ENCODE results near the gene NCDN.
A peak's percentile ranks its signal among the peaks of the same experiment; 100 is the strongest.
"Not testable (repeated sequence)": the region's sequence is repeated elsewhere in the genome, so short reads cannot be mapped to it uniquely, and the experiment has no call there.

Gene NCDN

DNA sequence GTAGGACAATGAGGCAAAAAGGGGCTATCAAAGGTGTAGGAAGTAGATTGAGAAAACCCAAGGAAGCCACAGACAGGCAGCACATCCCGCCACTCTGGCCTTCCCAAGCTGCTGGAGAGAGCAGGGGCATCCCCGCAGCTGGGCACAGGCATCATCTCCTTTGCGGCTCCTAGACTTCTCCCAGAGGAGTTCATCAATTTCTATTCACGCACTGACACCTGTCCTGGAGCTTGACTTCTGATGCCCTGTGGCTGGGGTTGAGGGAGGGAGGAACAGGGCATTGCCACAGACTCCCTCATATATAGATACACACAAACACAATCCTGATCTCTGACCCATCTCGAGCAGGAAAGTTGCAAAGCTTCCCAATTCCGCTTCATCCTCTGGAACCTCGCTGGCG is 13.7 kb downstream of the NCDN start:
- DNase-seq (ENCODE audit: low spot score): no peak

DNA sequence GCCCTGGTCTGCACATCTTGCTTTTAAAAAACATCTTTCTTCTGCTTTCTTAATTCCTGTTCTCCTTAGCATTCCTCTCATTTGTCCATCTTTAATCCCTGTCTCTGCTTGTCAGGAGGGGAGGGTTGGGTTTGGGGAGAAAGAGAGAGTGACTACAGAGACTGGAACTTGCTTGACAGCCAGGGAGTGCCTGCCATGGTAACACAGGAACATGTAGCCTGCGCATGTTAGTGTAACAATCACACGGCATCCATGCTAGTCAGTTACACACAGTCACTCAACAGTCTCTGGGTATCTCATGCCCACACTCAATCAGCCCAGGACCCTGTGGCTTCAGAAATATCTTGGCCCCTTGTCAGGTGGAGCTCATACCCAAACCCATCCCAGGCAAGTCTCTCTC is 14.7 kb downstream of the NCDN start:
- DNase-seq (ENCODE audit: low spot score): no peak

DNA sequence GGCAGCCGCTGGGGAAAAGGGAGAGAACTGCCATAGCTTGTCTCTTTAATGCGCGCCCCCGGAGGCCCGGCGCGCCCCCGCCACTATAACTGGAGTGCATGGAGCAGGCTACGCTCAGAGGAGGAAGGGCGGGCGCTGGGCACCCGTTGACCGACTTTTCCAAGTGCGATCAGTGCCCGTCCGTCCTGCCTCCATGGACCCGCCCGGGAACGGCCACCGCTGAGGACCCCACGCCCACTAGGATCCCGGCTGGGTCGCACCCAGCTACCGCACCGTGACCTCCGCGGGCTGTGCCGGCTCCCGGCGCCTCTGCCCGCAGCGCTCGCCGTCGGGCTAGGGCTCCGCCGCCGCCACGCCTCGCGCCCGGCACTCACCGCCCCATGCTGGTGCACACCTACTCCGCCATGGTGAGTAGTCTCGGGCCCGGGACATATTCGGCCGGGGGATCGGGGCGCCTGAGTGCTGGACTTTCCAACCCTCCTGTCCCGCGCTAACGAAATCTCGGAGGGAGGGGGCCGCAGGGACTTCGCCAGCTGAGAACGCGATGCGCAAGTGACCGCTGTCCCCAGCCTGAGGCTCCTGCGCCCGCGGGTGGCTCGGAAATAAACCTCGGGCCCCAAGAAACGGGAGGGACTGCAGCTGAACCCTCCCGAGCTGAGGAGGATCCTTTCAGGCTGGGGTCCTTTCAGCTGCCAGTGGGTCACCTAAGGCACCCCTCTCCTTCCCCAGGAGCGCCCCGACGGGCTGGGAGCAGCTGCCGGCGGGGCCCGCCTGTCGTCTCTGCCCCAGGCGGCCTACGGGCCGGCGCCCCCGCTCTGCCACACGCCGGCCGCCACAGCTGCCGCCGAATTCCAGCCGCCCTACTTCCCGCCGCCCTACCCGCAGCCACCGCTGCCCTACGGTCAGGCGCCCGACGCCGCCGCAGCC is 15.9 kb downstream of the NCDN start, which contains the start of gene TFAP2E:
Gene TFAP2E (plus strand): TSS at position 117 of the 927 bp plus-strand sequence. CDS start 264 bp downstream, at position 381.
- DNase-seq (ENCODE audit: low spot score): peak; percentile 34

DNA sequence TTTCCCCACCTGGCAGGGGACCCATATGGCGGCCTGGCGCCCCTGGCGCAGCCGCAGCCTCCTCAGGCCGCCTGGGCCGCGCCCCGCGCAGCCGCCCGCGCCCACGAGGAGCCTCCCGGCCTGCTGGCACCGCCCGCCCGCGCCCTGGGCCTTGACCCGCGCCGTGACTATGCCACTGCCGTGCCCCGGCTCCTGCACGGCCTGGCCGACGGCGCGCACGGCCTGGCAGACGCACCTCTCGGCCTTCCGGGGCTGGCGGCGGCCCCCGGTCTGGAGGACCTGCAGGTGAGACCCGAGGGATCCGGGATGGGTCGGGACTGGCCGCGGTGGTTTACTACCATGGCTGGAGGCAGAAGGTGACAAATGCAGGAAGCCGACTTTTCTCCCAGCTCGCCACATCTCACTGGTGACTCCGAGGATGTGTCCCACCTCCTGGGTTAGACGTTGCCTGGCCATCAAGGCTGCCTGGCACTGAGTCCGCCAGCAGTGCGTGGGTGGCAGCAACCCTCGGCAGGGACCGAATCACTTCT is 16.6 kb downstream of the NCDN start:
- DNase-seq (ENCODE audit: low spot score): no peak

- DNase-seq (ENCODE audit: low spot score): no peak
Measured at GRCh38 chr1:35574655-35575415, 17.2 kb downstream of the NCDN start.

GRCh38 chr1:35575416-35575958 is 17.9 kb downstream of the NCDN start:
- no peak for DNase-seq (ENCODE audit: low spot score)

- no peak for DNase-seq (ENCODE audit: low spot score)
Measured at GRCh38 chr1:35576061-35576765, 18.6 kb downstream of the NCDN start.

GRCh38 chr1:35576766-35577070 is 19.1 kb downstream of the NCDN start:
- not testable (repeated sequence) for DNase-seq (ENCODE audit: low spot score)

- DNase-seq (ENCODE audit: low spot score): peak; percentile 84
Measured at GRCh38 chr1:35577071-35577998, 19.7 kb downstream of the NCDN start.

DNA sequence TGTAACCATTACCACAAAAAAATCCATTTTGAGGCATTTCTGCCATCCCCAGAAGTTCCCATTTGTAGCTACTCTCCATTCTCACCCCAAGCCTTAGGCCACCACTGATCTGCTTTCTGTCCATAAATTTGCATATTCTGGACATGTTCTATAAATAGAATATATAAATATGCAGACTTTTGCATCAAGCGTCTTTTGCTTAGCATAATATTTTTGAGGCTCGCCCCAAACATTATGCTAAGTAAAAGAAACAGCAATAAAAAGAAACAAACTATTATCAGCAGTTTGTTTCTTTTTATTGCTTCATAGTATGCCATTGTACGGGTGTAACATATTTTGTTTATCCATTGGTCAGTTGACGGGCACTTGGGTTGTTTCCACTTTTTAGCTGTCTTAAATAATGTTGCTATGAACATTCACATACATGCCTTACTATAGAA is 23.4 kb downstream of the NCDN start:
- no peak for DNase-seq (ENCODE audit: low spot score)

DNA sequence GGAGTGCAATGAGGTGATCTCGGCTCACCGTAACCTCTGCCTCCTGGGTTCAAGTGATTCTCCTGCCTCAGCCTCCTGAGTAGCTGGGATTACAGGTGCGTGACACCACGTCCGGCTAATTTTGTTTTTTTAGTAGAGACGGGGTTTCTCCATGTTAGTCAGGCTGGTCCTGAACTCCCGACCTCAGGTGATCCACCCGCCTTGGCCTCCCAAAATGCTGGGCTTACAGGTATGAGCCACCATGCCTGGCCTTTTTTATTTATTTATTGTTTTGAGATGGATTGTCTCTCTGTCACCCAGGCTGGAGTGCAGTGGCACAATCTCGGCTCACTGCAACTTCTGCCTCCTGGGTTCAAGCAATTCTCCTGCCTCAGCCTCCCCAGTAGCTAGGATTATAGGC is 24.0 kb downstream of the NCDN start:
- not testable (repeated sequence) for DNase-seq (ENCODE audit: low spot score)

DNA sequence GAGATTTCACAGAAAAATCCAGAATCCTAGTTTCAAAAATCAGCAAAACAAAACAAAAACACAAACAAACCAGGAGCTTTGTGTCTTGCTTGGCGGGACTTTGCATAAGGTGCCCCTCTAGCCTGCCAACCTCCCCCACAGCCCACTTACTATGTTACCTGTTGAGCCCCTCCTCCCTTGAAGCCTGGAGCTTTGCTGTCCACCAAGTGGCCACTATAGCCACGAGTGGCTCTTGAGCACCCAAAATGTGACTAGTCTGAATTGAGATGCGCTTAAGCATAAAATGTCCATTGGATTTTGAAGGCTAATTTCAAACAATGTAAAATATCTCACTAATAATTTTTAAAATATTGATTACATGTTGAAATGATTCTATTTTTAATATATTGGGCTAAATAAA is 27.7 kb downstream of the NCDN start:
- DNase-seq (ENCODE audit: low spot score): no peak

- not testable (repeated sequence) for DNase-seq (ENCODE audit: low spot score)
Measured at GRCh38 chr1:35585805-35586204, 28.2 kb downstream of the NCDN start.

DNA sequence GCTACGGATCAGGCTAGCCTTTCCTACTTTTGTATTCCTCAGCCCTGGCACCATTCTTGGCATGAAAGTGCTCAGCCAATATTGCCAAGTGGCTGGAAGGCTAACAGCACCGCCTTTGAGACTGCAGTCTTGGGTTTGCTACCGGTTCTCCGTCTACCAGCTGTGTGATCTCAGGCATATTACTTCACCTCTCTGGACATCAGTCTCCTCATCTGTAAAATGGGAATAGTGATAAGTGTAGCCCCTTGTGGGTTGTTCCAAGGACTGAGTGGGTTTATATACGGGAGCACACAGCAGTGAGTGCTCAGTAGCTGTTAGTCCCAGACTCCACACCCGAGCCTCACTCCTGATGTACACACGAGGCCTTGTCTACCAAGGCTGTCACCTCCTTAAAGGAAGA is 29.2 kb downstream of the NCDN start:
- no peak for DNase-seq (ENCODE audit: low spot score)

DNA sequence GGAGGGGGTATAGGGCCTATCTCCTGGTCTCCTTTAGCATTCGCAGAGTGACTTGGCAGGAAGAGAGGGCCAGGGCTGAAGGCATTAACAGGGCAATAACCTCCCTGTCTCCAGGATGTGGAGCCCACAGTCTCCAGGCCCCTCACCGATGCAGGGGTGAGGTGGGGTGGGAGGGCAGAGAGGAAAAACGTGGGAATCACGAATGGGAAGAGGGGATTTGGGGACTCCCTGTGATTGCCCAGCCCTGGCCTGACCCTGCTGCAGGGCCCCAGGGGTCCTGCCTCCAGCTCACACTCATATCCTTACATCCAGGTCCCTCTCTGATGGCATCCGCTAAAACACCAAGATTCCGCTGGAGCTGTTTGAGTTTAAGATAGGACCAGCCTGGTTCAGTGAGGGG is 30.1 kb downstream of the NCDN start:
- no peak for DNase-seq (ENCODE audit: low spot score)

DNA sequence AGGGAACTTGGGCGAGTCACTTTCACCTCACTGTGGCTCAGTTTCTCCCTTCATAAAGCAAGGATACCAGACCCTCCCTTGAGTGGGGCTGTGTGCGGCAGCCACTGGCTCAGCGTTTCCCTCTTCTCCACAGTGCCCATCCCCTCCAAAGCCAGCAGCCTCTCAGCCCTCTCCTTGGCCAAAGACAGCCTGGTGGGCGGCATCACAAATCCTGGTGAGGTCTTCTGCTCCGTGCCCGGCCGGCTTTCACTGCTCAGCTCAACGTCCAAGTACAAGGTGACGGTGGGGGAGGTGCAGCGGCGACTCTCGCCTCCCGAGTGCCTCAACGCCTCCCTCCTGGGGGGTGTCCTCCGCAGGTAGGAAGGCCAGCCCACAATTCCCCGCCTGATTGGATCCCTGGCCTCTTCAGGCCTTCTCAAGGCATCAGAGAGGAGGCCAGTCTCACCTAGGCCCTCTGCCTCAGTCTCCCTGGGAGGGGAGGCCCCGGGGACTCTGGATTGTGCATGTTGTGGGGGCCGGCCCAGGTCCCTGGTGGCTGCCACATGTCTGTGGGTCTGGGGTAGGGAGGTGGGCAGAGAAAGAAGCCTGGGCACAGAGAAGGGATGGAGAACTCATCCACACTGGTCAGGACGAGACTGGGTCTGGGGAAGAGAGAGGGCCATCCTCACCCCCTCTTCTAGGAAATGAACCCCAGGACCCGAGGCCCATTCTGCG is 30.8 kb downstream of the NCDN start:
- no peak for DNase-seq (ENCODE audit: low spot score)

- no peak for DNase-seq (ENCODE audit: low spot score)
Measured at GRCh38 chr1:35589516-35590427, 32.2 kb downstream of the NCDN start.

GRCh38 chr1:35590476-35591040 is 33.0 kb downstream of the NCDN start:
- DNase-seq (ENCODE audit: low spot score): no peak

- DNase-seq (ENCODE audit: low spot score): no peak
Measured at GRCh38 chr1:35591211-35591610, 33.6 kb downstream of the NCDN start.
